ENCODE data around the gene AOX1.

The AOX1 gene

GRCh38 chr2:200599206-200599605 lies 13.4 kb downstream of the AOX1 start:
- Histone ChIP-seq H3K9me2 (ENCODE audit: low read depth, low read length) (no peaks in the 10 kb centered on the region), H3K4me1 (ENCODE audit: insufficient read depth, low read length, severe bottlenecking) (no peaks in the 10 kb centered on the region), H3K9ac (ENCODE audit: low read length) (no peak overlapping the region), H3K79me2 (ENCODE audit: insufficient read depth, low read length) (no peaks in the 10 kb centered on the region), H3K4me2 (ENCODE audit: low read length) (no peak overlapping the region), H3K4me3 (ENCODE audit: low read depth, low read length, poor library complexity, severe bottlenecking) (no peak overlapping the region), H3K27ac (ENCODE audit: low read depth, low read length, poor library complexity, severe bottlenecking) (no peak overlapping the region), H2AFZ (ENCODE audit: low read length) (no peak overlapping the region), H3K27me3 (ENCODE audit: insufficient read depth, low read length) (no peaks in the 10 kb centered on the region), H4K20me1 (ENCODE audit: insufficient read depth, low read length) (no peaks in the 10 kb centered on the region), H3K36me3 (ENCODE audit: insufficient read depth, low read length) (peaks cover 71% of the 10 kb centered on the region), H3K9me3 (ENCODE audit: low read length) (no peaks in the 10 kb centered on the region), H3F3A (ENCODE audit: insufficient read depth, low read length) (no peaks in the 10 kb centered on the region)
- no peak for TF ChIP-seq EZH2 (IDR thresholded peaks at IDR 0.05; ENCODE audit: borderline replicate concordance, low read length)
- TF ChIP-seq, protein P1, sequence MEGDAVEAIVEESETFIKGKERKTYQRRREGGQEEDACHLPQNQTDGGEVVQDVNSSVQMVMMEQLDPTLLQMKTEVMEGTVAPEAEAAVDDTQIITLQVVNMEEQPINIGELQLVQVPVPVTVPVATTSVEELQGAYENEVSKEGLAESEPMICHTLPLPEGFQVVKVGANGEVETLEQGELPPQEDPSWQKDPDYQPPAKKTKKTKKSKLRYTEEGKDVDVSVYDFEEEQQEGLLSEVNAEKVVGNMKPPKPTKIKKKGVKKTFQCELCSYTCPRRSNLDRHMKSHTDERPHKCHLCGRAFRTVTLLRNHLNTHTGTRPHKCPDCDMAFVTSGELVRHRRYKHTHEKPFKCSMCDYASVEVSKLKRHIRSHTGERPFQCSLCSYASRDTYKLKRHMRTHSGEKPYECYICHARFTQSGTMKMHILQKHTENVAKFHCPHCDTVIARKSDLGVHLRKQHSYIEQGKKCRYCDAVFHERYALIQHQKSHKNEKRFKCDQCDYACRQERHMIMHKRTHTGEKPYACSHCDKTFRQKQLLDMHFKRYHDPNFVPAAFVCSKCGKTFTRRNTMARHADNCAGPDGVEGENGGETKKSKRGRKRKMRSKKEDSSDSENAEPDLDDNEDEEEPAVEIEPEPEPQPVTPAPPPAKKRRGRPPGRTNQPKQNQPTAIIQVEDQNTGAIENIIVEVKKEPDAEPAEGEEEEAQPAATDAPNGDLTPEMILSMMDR (IDR thresholded peaks at IDR 0.05; ENCODE audit: low read length): no peak

GRCh38 chr2:200600549-200601225 lies 14.9 kb downstream of the AOX1 start:
- H3K36me3 ChIP-seq (ENCODE audit: insufficient read depth, low read length): peaks cover 71% of the 10 kb centered on the region
- H3K79me2 ChIP-seq (ENCODE audit: insufficient read depth, low read length): no peaks in the 10 kb centered on the region
- H3K27ac ChIP-seq (ENCODE audit: low read depth, low read length, poor library complexity, severe bottlenecking): no peak overlapping the region
- no peaks in the 10 kb centered on the region for H3K9me3 ChIP-seq (ENCODE audit: low read length)
- H3K9me2 ChIP-seq (ENCODE audit: low read depth, low read length): no peaks in the 10 kb centered on the region
- no peak overlapping the region for H3K9ac ChIP-seq (ENCODE audit: low read length)
- no peak for TF ChIP-seq EZH2 (IDR thresholded peaks at IDR 0.05; ENCODE audit: borderline replicate concordance, low read length)
- no peaks in the 10 kb centered on the region for H4K20me1 ChIP-seq (ENCODE audit: insufficient read depth, low read length)
- H3K4me1 ChIP-seq (ENCODE audit: insufficient read depth, low read length, severe bottlenecking): no peaks in the 10 kb centered on the region
- no peaks in the 10 kb centered on the region for H3F3A ChIP-seq (ENCODE audit: insufficient read depth, low read length)
- no peak overlapping the region for H3K4me2 ChIP-seq (ENCODE audit: low read length)
- H2AFZ ChIP-seq (ENCODE audit: low read length): no peak overlapping the region
- H3K4me3 ChIP-seq (ENCODE audit: low read depth, low read length, poor library complexity, severe bottlenecking): no peak overlapping the region
- no peaks in the 10 kb centered on the region for H3K27me3 ChIP-seq (ENCODE audit: insufficient read depth, low read length)

- Histone ChIP-seq H3K79me2 (ENCODE audit: insufficient read depth, low read length) (no peaks in the 10 kb centered on the region), H3K4me3 (ENCODE audit: low read depth, low read length, poor library complexity, severe bottlenecking) (no peak overlapping the region), H3K9me2 (ENCODE audit: low read depth, low read length) (no peaks in the 10 kb centered on the region), H3K9me3 (ENCODE audit: low read length) (no peaks in the 10 kb centered on the region), H3K4me1 (ENCODE audit: insufficient read depth, low read length, severe bottlenecking) (no peaks in the 10 kb centered on the region), H3K27me3 (ENCODE audit: insufficient read depth, low read length) (no peaks in the 10 kb centered on the region), H2AFZ (ENCODE audit: low read length) (no peak overlapping the region), H3K27ac (ENCODE audit: low read depth, low read length, poor library complexity, severe bottlenecking) (no peak overlapping the region), H4K20me1 (ENCODE audit: insufficient read depth, low read length) (no peaks in the 10 kb centered on the region), H3F3A (ENCODE audit: insufficient read depth, low read length) (no peaks in the 10 kb centered on the region), H3K4me2 (ENCODE audit: low read length) (no peak overlapping the region), H3K36me3 (ENCODE audit: insufficient read depth, low read length) (peaks cover 82% of the 10 kb centered on the region), H3K9ac (ENCODE audit: low read length) (no peak overlapping the region)
- no peak for TF ChIP-seq EZH2 (IDR thresholded peaks at IDR 0.05; ENCODE audit: borderline replicate concordance, low read length)
- TF ChIP-seq, protein P1 (IDR thresholded peaks at IDR 0.05; ENCODE audit: low read length): no peak
Observed at GRCh38 chr2:200602584-200602983, 16.8 kb downstream of the AOX1 start.

DNA sequence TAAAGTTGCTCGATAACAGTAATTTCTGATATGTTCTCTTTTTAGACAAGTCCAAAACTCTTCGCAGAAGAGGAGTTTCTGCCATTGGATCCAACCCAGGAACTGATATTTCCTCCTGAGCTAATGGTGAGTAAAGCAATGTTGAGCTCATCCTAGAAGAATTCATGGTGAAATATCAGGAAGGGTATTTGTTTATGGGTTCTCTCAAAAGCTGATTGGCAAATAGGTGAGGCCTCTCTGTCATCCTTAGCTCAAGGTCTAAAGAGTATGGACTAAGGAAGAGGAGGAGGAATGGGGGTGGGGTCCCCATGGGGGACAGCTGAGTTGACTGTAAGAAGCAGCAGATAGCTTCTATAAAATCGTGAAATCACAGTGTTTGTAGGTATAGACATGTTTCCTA lies 18.2 kb downstream of the AOX1 start:
- Histone ChIP-seq H3K4me3 (ENCODE audit: low read depth, low read length, poor library complexity, severe bottlenecking) (no peak overlapping the region), H3K9me2 (ENCODE audit: low read depth, low read length) (no peaks in the 10 kb centered on the region), H3K9me3 (ENCODE audit: low read length) (no peaks in the 10 kb centered on the region), H3K4me2 (ENCODE audit: low read length) (no peak overlapping the region), H4K20me1 (ENCODE audit: insufficient read depth, low read length) (no peaks in the 10 kb centered on the region), H3K79me2 (ENCODE audit: insufficient read depth, low read length) (no peaks in the 10 kb centered on the region), H3K36me3 (ENCODE audit: insufficient read depth, low read length) (peaks cover 86% of the 10 kb centered on the region), H3K9ac (ENCODE audit: low read length) (no peak overlapping the region), H3K27me3 (ENCODE audit: insufficient read depth, low read length) (no peaks in the 10 kb centered on the region), H2AFZ (ENCODE audit: low read length) (no peak overlapping the region), H3K27ac (ENCODE audit: low read depth, low read length, poor library complexity, severe bottlenecking) (no peak overlapping the region), H3K4me1 (ENCODE audit: insufficient read depth, low read length, severe bottlenecking) (no peaks in the 10 kb centered on the region), H3F3A (ENCODE audit: insufficient read depth, low read length) (no peaks in the 10 kb centered on the region)
- TF ChIP-seq, protein P1 (IDR thresholded peaks at IDR 0.05; ENCODE audit: low read length): no peak
- no peak for TF ChIP-seq EZH2 (IDR thresholded peaks at IDR 0.05; ENCODE audit: borderline replicate concordance, low read length)

Measured in OCI-LY1 (cell line).